Measurements from ENCODE around the gene CRMP1.

Gene CRMP1

DNA sequence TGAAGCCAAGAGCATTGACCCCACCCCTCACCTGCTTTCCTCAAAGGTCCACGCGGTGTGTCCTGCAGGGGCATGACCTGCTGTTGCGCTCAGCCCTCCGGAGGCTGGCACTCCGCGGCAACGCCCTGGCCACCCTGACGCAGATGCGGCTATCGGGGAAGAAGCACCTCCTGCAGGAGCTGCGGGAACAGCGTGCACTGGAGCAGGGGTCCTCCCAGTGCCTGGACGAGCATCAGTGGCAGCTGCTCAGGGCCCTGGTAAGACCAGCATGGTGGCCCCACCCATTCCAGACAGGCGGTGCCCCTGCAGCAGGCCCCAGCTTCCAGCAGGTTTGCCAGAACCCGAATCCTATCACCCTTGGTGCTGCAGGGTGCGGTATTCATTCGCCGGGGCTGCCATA, 95.9 kb downstream of the CRMP1 start:
- no peak for DNase-seq (ENCODE audit: low read depth, low spot score)

DNA sequence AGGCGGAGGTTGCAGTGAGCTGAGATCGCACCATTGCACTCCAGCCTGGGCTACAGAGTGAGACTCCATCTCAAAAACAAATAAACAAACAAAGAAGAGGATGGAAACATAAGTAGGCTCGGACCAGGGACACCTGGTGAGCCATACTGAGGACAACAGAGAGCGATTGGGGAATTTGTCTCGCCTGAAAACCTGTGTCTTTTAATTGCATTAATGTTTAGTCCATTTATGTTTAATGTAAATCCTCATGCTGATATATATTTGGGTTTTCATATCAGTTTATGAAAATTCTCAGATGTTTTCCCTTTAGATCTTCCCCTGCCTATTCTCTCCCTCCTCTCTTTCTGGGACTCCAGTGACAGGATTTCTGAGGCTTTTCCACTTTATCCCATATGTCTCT, 97.3 kb downstream of the CRMP1 start:
- no peak for DNase-seq (ENCODE audit: low read depth, low spot score)

DNA sequence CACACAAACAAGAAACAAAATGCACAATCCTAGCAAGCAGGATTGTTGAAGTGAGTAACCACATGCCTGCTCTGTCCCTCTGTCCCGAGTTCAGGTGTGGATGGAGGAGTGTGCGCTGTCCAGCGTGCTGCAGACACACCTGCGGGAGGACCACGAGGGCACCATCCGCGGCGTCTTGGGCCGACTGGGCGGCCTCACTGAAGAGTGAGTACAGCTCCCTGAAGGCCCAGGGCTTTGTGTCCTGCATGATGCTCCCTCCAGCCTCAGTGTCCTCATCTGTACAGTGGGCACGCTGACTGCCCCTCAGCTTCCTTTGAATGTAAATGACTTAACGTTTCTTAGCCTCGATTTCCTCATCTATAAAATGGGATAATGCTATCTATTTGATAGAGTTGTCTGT, 99.4 kb downstream of the CRMP1 start:
- no peak for DNase-seq (ENCODE audit: low read depth, low spot score)

DNA sequence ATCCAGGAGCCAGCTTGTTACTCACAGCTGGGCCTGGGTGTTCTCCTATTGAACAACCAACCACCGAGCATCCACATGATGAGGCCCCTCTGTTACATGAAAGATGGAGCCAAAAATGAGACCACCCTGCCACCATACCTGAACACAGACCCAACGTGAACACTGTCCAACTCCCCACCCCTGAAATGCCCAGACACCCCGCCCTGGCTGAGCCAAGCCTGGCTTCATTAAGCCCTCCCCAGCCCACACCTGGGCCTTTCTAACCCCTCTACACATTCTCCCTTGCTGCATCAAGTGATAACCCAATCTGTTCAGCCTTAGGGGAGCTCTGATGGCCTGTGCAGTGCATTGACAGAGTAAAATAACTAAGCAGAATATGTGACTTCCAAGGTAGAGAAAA, 101.2 kb downstream of the CRMP1 start:
- DNase-seq (ENCODE audit: low read depth, low spot score): no peak

DNA sequence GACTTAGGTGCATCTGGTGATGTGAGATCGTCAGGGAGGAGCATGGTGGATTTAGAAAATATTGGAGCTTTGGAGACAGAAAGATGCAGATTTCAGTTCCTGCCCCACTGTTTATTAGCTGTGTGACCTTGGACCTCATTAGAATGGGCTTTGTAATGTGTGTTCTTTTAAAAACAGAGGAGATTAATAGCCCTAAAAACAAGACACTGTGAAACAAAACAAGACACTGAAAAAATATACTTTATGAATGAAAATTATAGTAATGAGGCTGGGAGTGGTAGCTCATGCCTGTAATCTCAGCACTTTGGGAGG, 102.4 kb downstream of the CRMP1 start:
- no peak for DNase-seq (ENCODE audit: low read depth, low spot score)

DNA sequence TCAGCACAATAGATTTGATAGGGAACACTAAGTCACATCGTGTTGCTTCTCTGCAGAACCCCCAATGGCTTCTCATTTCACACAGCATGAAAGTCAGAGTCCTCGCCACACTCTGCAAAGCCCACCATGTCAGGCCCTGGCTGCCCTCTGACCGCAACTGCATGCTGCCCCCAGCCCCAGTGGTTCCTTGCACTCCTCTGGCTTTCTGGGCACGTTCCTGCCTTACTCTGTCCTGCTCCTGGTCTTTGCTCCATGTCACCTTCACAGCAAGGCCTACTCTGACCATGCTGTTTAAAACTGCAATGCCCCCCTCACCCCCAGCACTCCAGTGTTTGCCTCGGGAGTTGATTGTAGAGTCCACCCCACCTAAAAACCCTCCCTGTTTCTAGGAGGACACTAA, 103.7 kb downstream of the CRMP1 start:
- no peak for DNase-seq (ENCODE audit: low read depth, low spot score)

DNA sequence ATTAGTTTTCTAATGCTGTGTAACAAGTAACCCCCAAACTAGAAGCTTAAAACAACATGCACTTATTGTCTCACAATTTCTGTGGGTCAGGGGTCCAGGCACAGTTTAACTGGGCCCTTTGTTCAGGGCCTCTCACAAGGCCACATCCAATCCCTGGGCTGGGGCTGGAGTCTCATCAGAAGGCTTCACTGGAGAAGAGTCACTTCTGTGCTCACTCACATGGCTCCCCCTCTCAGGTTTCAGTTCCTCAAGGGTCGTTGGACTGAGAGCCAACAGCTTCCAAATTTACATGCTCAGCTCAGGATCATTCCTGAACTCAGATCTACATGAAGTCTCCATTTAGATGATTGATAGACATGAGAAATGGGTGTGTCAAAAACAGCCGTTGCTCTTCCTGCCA, 104.7 kb downstream of the CRMP1 start:
- DNase-seq (ENCODE audit: low read depth, low spot score): no peak

DNA sequence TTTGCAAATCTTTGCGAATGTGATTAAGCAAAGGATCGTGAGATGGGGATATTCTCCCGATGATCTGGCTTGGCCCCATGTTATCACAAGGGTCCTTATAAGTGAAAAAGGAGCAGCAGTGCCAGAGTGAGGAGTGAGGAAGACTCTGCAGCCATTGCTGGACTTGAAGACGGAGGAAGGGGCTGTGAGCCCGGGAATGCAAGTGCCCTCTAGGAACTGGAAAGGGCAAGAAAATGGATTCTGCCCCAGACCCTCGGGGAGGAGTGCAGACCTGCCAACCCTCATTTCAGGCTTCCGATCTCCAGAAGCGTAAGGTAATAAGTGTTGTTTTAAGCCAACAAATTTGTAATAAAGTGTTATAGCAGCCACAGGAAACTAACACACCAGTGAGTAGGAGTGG, 105.6 kb downstream of the CRMP1 start:
- DNase-seq (ENCODE audit: low read depth, low spot score): no peak

DNA sequence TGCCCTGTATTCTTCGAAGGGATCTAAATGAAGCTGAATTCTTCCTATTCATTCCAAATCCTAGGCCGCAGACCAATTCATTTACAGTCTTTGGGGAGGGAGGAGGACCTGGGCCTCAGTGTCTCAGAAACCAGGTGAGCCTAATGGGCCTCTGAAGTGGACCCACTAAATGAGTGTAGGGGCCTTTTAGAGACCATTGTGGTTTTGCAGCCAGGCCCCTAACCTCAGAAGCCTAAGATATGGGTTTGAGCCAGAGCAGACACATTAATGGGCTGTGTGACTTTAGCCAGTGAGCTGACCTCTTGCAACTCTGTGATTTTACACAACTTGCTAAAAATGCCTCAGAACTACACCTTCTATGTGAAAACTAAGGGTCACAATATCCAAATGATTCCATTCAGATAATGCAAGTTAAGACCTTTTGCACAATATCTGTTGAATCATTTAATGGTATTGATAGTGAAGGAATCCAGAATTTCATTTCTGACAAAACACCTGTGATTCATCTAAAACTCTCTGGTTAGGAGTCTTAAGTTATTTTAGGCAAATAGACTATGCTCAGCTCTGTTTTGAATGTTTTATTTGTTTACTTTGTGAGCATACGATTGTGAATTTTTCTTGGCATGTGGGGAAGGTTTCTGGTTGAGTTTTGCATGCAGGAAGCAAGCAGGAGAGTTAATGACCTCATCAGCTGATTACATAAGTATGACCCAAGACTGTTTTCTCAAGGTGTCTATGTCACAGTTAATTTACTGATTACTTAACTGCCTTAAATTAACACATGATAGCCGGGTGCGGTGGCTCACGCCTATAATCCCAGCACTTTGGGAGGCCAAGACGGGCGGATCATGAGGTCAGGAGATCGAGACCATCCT, 106.8 kb downstream of the CRMP1 start:
- no peak for DNase-seq (ENCODE audit: low read depth, low spot score)

DNA sequence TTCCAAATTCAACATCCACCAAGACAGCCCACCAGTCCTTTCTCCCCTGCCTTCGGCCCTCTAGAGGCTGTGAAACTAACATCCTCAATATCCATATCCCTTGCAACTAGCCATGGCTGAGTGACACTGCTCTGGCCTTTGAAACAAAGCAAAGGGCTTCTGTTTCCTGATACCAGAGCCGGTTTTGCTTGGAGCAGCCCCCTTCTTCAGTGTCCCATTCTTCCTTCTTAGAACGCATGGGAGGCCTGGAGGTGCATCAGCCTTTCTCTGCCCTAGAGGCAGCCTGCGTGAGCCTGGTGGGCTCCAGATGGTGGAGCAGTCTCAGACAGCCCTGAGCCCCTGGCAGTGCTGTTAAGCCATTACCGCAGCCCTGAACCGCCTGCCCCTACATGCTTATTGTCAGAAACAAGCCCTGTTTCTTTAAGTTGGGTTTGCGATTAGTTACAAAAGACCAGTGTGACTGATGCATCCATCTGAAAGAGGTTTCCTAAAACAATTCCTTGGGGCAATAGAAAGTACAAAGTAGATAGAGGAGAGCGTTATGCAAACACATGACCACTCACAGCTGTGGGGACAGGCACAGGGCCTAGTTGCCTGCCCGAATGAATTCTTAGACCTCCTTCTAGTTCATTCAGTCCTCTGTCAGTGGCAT, 107.8 kb downstream of the CRMP1 start:
- DNase-seq (ENCODE audit: low read depth, low spot score): no peak

DNA sequence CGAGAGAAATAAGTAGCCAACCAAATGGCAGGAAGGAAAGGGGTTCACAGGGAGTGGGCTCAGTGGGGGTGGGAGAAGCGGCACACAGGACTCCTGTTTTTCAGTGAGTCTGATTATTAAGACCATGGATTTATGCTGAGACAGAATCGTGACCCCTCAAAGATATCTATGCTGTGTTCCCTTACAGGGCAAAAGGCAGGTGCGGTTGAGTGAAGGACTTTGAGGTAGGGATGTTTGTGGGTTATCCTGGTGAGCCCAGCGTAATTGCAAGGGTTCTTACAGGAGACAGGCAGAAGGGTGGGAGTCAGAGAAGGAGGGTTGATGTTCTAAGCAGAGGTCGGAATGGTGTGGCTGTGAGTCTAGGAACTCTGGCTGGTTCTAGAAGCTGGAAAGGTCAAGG, 108.9 kb downstream of the CRMP1 start:
- DNase-seq (ENCODE audit: low read depth, low spot score): no peak

DNA sequence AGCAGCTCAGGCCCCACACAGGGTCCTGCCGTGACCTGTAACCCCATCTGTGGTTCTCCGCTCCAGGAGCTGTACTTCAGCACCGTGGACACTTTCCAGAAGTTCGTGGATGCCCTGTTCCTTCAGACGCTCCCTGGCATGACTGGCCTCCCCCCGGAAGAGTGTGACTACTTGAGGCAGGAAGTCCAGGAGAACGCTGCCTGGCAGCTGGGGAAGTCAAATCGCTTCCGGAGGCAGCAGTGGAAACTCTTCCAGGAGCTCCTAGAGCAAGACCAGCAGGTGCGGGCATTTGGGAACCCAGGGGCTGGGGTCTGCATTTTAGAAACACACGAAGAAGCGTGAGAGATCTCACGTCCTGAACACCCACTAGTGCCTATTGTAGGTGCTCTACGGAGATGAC, 109.4 kb downstream of the CRMP1 start:
- DNase-seq (ENCODE audit: low read depth, low spot score): no peak

DNA sequence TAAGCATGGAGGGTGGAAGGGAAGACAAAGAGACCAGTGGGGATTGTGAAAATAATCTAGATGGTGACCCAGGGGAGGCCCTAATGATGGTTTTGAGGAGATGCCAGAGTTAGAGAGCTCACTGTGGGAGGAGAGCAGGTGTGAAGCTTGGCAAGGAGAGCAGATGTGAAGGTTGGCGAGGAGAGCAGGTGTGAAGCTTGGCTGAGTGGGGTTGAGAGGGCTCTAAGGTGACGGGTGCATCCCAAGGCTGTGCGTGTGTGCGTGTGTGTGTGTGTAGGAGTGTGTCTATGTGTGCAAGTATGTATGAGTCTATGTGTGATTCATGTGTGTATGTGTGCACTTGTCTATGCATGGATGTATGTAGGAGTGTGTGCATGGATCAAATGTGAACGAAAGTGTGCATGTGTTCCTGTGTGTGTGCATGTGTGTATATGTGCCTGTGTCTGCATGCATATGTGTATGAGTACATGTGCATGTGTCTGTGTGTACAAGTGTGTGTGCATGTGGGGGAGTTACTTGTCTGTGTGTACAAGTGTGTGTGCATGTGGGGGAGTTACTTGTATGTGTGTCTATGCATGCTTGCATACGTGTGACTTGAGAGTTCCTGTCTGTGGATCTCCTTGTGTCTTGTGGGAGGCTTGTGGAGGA, 109.9 kb downstream of the CRMP1 start:
- DNase-seq (ENCODE audit: low read depth, low spot score): no peak

DNA sequence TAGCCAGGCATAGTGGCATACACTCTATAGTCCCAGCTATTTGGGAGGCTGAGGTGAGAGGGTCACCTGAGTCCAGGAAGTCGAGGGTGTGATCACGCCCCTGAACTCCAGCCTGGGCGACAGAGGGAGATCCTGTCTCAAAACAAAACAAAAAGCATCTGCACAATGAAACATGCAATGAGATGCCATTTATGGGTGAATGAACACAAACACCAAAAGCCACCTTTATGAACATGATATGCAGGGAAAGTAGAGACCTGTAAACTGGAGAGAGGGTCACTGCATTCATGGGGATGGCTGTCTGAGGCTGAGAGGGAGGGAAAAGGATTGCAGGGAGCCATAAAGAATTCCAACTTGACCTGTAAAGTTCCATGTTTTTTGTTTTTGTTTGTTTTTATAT, 111.2 kb downstream of the CRMP1 start:
- DNase-seq (ENCODE audit: low read depth, low spot score): no peak

DNA sequence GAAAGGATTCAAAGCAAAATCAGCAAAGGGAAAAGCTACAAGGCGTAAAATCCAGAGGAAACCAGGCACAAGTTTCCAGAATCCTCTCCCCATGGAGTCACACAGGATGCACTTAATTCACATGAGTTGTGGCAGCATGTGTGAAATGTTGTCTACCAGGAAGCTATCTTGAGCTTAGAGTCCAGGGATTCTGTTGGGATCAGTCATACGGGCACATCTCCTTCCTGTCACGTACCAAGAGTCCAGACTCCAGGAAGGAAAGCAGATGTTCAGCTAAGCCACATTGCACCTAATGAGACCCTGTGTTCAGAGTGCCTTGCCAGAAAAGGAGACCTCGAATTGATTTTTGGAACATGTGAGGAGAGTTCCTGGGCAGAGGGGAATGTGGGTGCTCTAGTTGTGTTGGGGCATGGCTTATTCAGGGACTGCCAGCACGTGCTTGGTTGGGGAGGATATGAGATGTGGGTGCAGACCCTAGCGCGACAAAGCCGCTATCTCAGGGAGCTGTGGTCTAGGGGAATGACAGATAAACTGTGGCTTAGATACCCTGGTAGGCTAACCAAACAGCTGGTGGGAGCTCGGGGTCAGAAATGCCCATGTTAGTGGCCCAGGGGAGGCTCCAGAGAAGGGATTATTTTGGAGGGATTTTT, 111.9 kb downstream of the CRMP1 start:
- no peak for DNase-seq (ENCODE audit: low read depth, low spot score)

DNA sequence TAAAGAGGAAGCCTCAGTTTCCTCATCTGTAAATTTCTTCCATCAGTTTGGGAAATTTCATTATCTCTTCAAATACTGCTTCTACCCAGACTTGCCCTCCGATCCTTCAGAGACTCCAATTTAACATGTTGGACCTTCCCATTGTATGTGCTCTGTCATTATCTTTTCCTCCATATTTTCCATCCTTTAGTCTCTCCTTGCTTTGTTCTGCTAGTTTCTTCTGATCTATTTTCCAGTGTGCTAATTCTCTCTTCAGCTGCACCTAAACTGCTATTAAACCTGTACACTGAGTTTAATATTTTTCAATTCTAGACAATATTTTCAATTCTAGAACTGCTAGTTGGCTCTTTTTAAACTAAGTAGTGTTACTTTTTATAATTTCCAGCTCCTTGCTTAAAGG, 116.4 kb downstream of the CRMP1 start:
- DNase-seq (ENCODE audit: low read depth, low spot score): no peak

DNA sequence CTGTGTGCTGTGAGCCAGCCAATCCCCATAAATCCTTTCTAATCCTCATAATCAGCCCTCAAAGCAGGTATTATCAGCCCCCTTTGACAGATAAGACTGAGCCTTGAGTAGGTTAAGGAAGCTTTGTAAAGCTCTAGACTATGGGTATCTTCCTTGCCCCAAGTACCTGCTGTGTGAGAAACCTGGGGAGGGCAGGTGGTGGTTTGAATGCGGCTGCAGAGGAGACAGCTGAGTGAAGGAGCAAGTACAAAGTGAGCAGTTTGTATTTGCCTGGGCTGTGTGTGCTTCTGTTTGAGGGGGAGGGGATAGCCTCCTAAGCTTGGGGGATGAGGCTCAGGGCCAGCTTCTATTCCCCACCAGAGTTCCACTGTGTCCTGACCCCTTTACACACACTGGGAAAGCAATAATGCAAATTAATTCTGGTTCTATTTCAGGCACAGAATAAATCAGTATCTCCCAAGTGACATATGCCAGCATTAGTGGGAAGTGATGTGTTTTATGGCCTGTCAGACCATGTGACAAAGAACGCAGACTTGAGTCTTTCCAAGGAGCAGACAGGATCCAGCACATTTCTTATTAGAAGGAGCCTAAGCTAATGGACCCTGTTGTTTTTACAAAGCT, 118.4 kb downstream of the CRMP1 start:
- no peak for DNase-seq (ENCODE audit: low read depth, low spot score)

DNA sequence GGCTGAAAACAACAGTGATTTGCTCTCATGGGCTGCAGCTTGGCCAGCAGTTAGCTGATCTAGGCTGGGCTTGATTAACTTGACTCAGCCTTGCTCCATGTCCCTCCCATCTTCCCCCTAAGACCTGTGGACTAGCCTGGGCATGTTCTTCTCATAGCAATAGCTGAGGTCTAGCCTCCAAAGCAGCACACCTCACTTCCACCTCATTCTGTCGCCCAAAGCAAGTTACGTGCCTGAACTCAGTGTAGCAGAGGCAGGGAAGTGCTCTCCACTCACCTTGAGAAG, 119.7 kb downstream of the CRMP1 start:
- DNase-seq (ENCODE audit: low read depth, low spot score): no peak

DNA sequence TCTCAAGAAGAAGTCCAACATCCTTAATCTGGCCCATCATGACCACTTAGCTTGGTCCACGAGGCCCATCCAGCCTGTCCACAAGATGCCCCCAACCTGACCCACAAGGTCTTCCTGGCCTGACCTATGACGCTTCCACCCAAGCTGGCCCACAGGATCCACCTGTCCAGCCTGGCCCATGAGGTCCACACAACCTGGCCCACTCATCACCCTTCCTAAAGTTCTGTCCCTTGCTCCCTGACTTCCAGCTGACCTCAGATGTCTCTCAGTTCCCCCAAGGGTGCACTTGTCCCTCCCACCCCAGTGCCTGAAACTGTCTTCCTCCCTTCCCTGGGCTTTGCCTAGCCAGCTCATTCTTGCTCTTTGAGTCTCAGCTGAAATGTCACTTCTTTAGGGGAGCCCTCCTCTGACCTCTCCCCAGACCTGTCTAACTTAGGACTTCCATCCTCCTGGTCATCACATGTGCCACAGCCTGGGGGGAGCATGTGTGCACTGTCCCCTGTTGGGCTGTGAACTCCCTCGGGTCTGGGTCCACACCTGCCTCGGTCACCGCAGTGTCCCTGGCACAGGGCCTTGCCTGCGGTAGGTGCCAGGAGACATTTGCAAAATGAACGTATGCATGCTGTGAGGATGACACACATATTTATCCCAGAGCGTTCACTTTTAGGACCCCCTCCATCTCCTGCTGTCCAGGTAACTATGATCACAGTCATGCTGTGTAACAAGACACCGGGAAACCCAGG, 120.2 kb downstream of the CRMP1 start:
- no peak for DNase-seq (ENCODE audit: low read depth, low spot score)

Measured in smooth muscle cell of the brain vasculature (primary cell).